Measurements from ENCODE around the gene GCNA.
"Not testable (repeated sequence)": the region's sequence is repeated elsewhere in the genome, so short reads cannot be mapped to it uniquely, and the experiment has no call there.

GCNA gene

GRCh38 chrX:71609095-71609750, 31.0 kb downstream of the GCNA start:
- no peak for DNase-seq
- TF ChIP-seq, protein P1, sequence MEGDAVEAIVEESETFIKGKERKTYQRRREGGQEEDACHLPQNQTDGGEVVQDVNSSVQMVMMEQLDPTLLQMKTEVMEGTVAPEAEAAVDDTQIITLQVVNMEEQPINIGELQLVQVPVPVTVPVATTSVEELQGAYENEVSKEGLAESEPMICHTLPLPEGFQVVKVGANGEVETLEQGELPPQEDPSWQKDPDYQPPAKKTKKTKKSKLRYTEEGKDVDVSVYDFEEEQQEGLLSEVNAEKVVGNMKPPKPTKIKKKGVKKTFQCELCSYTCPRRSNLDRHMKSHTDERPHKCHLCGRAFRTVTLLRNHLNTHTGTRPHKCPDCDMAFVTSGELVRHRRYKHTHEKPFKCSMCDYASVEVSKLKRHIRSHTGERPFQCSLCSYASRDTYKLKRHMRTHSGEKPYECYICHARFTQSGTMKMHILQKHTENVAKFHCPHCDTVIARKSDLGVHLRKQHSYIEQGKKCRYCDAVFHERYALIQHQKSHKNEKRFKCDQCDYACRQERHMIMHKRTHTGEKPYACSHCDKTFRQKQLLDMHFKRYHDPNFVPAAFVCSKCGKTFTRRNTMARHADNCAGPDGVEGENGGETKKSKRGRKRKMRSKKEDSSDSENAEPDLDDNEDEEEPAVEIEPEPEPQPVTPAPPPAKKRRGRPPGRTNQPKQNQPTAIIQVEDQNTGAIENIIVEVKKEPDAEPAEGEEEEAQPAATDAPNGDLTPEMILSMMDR (IDR thresholded peaks at IDR 0.05; ENCODE audit: low read depth, low read length): no peak
- no peaks in the 10 kb centered on the region for H3K27me3 ChIP-seq
- H3K9me3 ChIP-seq: no peaks in the 10 kb centered on the region
- no peaks in the 10 kb centered on the region for H3K36me3 ChIP-seq
- H3K4me3 ChIP-seq (ENCODE audit: low read depth, low read length): no peak overlapping the region
- H3K4me1 ChIP-seq: no peaks in the 10 kb centered on the region

- not testable (repeated sequence) for H3K36me3 ChIP-seq; H3K9me3 ChIP-seq; DNase-seq; H3K4me1 ChIP-seq; H3K4me3 ChIP-seq (ENCODE audit: low read depth, low read length); H3K27me3 ChIP-seq
Measured at GRCh38 chrX:71611736-71612135, 33.5 kb downstream of the GCNA start.

DNA sequence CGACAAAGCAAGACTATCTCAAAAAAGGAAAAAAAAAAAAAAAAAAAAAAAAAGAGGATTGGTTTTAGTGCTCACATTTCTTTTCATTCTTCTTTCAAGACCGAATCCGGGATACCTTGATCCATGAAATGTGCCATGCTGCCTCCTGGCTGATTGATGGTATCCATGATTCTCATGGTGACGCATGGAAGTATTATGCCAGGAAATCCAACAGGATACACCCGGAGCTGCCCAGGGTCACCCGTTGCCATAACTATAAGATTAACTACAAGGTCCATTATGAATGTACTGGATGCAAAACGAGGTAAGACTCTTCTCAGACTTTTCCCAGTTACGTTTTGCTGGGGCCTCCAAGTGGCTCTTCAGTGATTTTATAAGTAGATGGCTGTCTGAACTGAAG, 34.0 kb downstream of the GCNA start:
- Histone ChIP-seq H3K9me3 (no peaks in the 10 kb centered on the region), H3K36me3 (no peaks in the 10 kb centered on the region), H3K27me3 (no peaks in the 10 kb centered on the region), H3K4me1 (no peaks in the 10 kb centered on the region), H3K4me3 (ENCODE audit: low read depth, low read length) (no peak overlapping the region)
- no peak for DNase-seq
- TF ChIP-seq, protein P1 (IDR thresholded peaks at IDR 0.05; ENCODE audit: low read depth, low read length): no peak

DNA sequence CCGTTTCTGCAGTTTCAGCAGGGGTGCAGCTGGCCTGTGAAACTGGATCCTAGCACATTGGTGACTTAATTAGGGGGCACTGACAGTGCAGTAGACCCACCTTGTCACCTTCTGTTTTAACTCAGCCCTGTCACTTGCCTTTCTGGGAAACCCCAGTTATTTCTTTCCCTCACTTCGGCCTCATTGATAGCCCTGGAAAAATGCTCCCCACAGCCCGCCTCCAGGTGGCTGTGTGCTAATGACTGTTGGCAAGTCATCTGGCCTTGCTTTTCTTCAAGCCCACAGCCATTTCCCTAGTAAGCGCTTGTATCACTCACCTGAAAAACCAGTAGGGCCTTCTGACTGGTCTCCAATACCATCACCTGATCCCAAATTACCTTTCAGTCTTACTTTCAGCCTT, 36.8 kb downstream of the GCNA start:
- H3K9me3 ChIP-seq: no peaks in the 10 kb centered on the region
- H3K4me1 ChIP-seq: no peaks in the 10 kb centered on the region
- DNase-seq: no peak
- H3K4me3 ChIP-seq (ENCODE audit: low read depth, low read length): no peak overlapping the region
- TF ChIP-seq, protein P1 (IDR thresholded peaks at IDR 0.05; ENCODE audit: low read depth, low read length): no peak
- no peaks in the 10 kb centered on the region for H3K27me3 ChIP-seq
- H3K36me3 ChIP-seq: no peaks in the 10 kb centered on the region

- no peak overlapping the region for H3K4me3 ChIP-seq (ENCODE audit: low read depth, low read length)
- H3K27me3 ChIP-seq: no peaks in the 10 kb centered on the region
- H3K36me3 ChIP-seq: no peaks in the 10 kb centered on the region
- no peaks in the 10 kb centered on the region for H3K4me1 ChIP-seq
- H3K9me3 ChIP-seq: no peaks in the 10 kb centered on the region
- DNase-seq: no peak
- TF ChIP-seq, protein P1 (IDR thresholded peaks at IDR 0.05; ENCODE audit: low read depth, low read length): no peak
Measured at GRCh38 chrX:71615954-71616353, 37.7 kb downstream of the GCNA start.

GRCh38 chrX:71616672-71617529, 38.7 kb downstream of the GCNA start:
- no peak for DNase-seq
- H3K4me1 ChIP-seq: no peaks in the 10 kb centered on the region
- TF ChIP-seq, protein P1 (IDR thresholded peaks at IDR 0.05; ENCODE audit: low read depth, low read length): no peak
- H3K36me3 ChIP-seq: no peaks in the 10 kb centered on the region
- H3K4me3 ChIP-seq (ENCODE audit: low read depth, low read length): no peak overlapping the region
- no peaks in the 10 kb centered on the region for H3K27me3 ChIP-seq
- H3K9me3 ChIP-seq: no peaks in the 10 kb centered on the region
